D721Med (cell line): ENCODE data around the gene MESP2.

Experiments used
- DNase-seq: peaks from one replicate; pipeline ENCODE4 v3.0.0; 2011; ENCODE audit warnings: low spot score; ENCODE audit not compliant: insufficient read length
- FAIRE-seq: peaks from 2 replicates; lab custom pipeline; 2011; peaks lifted over from hg19 to GRCh38; lab: Jason Lieb, UNC
- CTCF ChIP-seq: IDR thresholded peaks from 2 replicates; pipeline ENCODE4 v1.5.1; 2012; ENCODE audit warnings: mild to moderate bottlenecking, control low read depth; ENCODE audit not compliant: insufficient read depth; ENCODE audit errors: missing control alignments

MESP2 gene

GRCh38 chr15:89824607-89824867 lies 48.4 kb downstream of the MESP2 start:
- DNase-seq, result no peak
- TF ChIP-seq CTCF, result no peak
- FAIRE-seq, result no peak

- FAIRE-seq, result no peak
- no peak for TF ChIP-seq CTCF
- DNase-seq, result no peak
Measured at GRCh38 chr15:89825271-89825940, 49.3 kb downstream of the MESP2 start.

- no peak for TF ChIP-seq CTCF
- FAIRE-seq, result no peak
- no peak for DNase-seq
Measured at GRCh38 chr15:89826671-89827655, 50.8 kb downstream of the MESP2 start.

GRCh38 chr15:89827829-89828228 lies 51.7 kb downstream of the MESP2 start:
- no peak for DNase-seq
- FAIRE-seq, result no peak
- no peak for TF ChIP-seq CTCF
